CD4-positive, alpha-beta T cell treated with Interleukin-10 for 1 hour (primary cell): Measurements from ENCODE around the gene NOX1.
"Not testable (repeated sequence)": the region's sequence is repeated elsewhere in the genome, so short reads cannot be mapped to it uniquely, and the experiment has no call there.

Source experiments
- DNase-seq: peaks from one replicate; pipeline ENCODE4 v3.0.0-alpha.2; 2020

Gene NOX1

DNA sequence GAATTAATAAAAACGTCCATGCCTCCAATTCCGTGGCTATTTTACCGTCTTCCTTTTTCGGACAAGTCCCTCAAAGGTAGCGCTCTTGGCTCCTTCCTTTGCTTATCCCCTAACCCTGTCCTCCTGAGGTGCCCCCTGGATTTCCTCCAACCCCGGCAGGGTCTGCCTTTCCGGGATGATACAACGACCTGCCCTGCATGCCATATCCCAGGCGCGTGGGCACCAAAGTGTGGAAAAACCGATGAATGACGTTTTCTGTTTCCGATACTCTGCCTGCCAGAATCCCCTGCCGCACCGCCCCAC, 54.7 kb downstream of the NOX1 start:
- DNase-seq = no peak

DNA sequence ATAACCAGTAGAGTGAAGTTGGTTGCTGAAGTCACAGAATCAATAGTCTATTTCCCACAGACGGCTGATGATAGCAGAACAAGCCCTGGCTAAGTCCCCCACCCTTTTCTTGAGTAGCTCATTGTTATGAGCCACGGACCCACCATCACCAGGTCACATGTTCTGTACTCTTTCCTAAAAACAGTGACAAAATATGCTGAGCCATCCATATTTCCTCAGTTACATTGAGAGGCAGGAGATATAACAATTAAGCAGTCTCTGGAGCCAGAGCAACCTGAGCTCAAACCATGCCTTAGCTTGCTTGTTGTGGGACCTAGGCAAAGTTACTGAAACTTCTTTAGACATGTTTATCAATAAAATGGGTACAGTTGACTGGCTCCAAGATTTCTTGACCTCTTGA, 56.8 kb downstream of the NOX1 start:
- DNase-seq = no peak

DNA sequence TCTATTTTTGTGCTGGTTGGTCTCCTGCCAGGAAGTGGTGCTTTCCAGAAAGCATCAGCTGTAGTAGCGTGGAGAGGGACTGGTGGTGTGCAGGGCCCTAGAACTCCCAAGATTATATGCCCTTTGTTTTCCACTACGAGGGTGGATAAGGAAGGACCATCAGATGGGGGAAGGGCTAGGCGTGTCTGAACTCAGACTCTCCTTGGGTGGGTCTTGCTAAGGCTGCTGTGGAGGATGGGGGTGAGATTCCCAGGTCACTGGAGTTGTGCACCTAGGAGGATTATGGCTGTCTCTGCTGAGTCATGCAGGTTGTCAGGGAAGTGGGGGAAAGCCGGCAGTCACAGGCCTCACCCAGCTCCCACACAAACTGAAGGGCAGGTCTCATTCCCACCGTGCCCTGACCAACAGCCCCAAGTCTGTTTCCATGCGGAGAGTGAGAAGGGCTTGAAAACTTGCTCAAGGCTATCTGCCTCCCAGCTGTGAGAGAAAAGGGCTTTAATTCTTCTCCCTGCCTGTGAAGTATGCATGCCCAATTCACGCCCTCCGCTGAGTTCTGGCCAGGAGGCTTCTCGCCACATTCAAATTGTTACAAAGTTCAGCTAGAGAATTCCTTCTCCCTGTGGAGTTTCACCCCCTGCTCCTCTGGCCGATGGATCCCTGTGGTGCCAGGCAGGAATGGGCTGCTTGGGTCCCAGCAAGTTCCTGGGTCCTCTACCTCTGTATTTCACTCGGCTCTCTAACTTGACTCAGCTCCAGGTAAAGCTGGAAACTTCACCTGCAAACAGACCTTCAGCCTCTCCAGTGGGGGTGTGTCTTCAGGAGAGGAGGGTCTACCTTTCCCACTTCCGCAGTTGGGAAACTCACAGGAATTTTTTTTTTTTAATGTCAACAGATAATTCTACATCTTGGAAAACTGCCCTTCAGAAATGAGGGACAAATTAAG, 61.7 kb downstream of the NOX1 start:
- DNase-seq = no peak

DNA sequence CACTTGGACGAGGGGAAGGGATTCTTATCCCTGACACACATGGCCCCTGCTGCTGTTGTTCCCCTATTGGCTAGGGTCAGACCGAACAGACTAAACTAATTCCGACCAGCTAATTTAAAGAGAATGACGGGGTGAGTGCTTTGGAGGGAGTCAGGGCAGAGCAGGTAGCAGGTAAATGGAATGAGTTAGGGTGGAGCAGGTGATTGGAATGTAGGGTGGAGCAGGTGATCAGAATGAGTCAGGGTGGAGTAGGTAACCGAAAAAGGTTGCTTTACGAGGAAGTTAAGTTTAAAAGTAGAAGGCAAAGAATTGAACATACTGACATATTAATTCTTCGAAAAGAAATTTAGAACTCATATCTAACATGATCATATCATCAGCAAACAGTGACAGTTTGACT, 65.9 kb downstream of the NOX1 start:
- DNase-seq = not testable (repeated sequence)

DNA sequence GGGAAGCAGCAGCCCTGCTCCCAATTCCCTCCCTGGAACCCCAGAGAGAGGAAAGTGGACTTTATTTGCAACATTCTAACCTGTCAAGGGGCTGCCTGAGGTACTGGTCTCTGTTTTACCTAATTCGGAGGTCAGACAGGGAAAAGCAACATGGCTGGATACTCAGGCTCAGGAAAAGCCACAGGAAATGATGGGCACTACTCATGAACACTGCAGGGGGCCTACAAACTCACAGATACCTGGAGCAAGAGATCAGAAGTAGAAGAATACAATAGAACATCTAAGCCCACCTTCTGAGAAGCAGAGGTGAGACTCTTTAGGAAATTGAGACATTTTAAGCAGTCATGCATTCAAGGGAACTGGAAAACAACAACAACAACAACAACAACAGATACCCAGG, 69.4 kb downstream of the NOX1 start:
- DNase-seq = no peak

DNA sequence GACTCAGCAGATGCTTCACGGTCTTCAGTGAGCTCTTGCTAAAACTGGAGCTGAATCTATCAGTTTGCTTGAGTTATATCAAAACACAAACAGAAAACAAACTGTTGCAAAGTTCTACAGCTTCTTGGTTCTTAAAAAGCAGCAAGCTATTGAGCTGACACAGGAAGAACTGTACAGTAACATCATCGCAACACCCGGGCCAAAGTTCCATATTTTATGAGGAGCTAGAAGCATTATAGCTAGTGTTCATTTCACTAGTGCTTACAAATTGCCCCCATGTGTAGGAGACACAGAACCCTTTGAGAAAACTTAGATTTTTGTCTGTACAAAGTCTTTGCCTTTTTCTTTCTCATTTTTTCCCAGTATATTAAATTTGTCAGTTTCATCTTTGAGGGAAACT, 71.3 kb downstream of the NOX1 start:
- no peak for DNase-seq

DNA sequence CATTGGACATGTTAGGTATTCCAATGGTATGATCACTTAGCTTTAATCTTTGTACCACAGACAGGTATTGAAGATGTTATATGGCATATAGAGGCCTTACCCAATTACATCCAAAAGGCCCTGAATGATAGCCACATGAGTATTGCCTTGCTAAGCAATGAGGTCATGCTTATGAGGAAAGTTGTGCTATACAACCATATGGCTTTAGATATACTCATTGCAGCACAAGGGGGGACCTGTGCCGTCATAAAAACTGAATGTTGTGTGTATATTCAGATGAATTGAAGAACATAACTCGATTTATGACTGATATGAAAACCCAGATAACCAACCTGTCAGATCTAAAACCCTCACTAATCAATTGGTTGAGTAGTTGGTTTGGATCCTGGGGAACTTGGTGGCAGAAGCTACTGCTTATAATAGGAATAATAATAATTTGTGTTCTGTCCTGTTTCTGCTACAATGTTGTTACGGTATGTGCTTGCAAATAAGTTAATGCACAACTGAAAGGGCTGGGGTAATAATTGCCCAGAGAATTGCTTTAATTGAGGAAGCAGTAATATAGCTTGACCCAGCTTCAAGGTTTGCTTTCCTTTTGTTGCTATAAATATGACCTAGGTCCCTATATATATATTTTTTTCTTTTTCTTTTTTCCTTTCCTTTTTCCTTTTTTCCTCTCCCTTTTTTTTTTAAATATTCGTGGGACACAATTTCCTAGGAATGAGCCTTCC, 75.5 kb downstream of the NOX1 start:
- no peak for DNase-seq

DNA sequence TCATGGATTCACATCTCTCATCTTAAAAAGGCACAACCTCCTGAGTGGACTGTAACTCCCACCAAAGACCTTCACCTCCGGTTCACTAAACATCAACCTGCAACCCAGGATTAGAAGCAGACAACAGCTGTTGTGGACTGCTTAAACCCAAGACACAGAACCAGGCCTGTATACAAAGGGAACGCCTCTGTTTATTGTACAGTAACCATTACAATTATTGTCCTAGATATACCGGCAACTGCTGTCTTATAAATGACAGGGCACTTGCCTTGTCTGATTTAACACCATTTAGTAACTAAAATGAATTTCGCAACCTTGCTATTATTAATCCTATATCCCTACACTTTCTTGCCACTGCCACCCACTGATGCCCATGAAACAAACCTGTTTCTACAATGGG, 76.8 kb downstream of the NOX1 start:
- DNase-seq = no peak

DNA sequence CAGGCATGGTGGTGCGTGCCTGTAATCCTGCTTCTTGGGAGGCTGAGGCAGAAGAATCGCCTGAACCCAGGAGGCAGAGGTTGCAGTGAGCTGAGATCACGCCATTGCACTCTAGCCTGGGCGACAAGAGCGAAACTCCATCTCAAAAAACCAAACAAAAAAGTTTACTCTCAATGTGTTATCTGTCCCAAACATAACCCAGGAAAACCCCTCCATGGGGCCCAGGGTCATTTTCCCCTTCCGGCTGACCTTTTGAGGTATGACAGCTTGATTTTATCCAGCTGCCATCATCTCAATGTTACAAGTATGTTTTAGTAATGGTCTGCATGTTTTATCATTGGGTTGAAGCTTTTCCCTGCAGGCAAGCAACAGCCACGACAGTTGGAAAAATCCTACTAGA, 77.8 kb downstream of the NOX1 start:
- not testable (repeated sequence) for DNase-seq
